GM21360 (cell line): Measurements from ENCODE around the gene HPN.
"Not testable (repeated sequence)": the region's sequence is repeated elsewhere in the genome, so short reads cannot be mapped to it uniquely, and the experiment has no call there.

Source experiments
- ATAC-seq: cut with Tn5 transposase; IDR thresholded peaks from one replicate; pipeline ENCODE4 v1.9.1; 2021; ENCODE audit warnings: mild to moderate bottlenecking, moderate library complexity; ENCODE audit not compliant: unreplicated experiment

HPN gene

GRCh38 chr19:35100588-35101533 lies 59.3 kb downstream of the HPN start:
- no peak for ATAC-seq

- ATAC-seq = not testable (repeated sequence)
Measured at GRCh38 chr19:35101949-35102348, 60.4 kb downstream of the HPN start.

GRCh38 chr19:35103614-35104013 lies 62.1 kb downstream of the HPN start:
- ATAC-seq = not testable (repeated sequence)

- no peak for ATAC-seq
Measured at GRCh38 chr19:35104361-35104760, 62.8 kb downstream of the HPN start.

GRCh38 chr19:35105047-35105410 lies 63.5 kb downstream of the HPN start:
- no peak for ATAC-seq

GRCh38 chr19:35105411-35106290 lies 64.1 kb downstream of the HPN start:
- no peak for ATAC-seq

- ATAC-seq = no peak
Measured at GRCh38 chr19:35106291-35106583, 64.7 kb downstream of the HPN start.

- no peak for ATAC-seq
Measured at GRCh38 chr19:35106898-35107541, 65.5 kb downstream of the HPN start.

GRCh38 chr19:35107545-35107944 lies 66.0 kb downstream of the HPN start:
- no peak for ATAC-seq

GRCh38 chr19:35108730-35109129 lies 67.2 kb downstream of the HPN start:
- no peak for ATAC-seq

- no peak for ATAC-seq
Measured at GRCh38 chr19:35109395-35110112, 68.0 kb downstream of the HPN start.

- ATAC-seq = no peak
Measured at GRCh38 chr19:35110974-35111373, 69.5 kb downstream of the HPN start.

GRCh38 chr19:35112995-35113688 lies 71.6 kb downstream of the HPN start:
- no peak for ATAC-seq

GRCh38 chr19:35114353-35115176 lies 73.0 kb downstream of the HPN start:
- no peak for ATAC-seq

GRCh38 chr19:35115177-35115951 lies 73.8 kb downstream of the HPN start, which contains the start of gene FXYD3:
Gene FXYD3, plus strand, starts transcription at chr19:35115823. Its CDS starts 3,554 bp downstream, at chr19:35119377.
- no peak for ATAC-seq
